ENCODE data around the gene FRMD5.

DNA sequence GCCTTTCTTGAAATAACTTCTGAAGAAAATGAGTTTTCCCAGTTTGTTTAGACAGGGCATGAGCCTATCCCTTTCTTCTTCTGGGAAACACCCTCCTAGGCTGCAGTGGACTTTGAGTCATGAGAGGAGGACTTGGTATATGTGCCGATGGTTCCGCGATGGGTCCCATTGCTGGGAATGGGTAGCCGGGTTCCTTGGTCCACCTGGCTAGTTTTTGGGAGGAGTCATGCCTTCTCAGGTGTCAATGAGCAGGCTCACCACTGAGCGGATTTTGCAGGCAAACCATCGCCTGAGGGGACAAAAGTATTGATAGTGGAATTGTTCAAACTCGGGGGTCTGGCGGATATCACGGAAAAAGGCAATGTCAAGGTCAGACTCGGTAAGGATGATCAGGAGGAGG lies 321.4 kb downstream of the FRMD5 start:
- TF ChIP-seq, protein P1, sequence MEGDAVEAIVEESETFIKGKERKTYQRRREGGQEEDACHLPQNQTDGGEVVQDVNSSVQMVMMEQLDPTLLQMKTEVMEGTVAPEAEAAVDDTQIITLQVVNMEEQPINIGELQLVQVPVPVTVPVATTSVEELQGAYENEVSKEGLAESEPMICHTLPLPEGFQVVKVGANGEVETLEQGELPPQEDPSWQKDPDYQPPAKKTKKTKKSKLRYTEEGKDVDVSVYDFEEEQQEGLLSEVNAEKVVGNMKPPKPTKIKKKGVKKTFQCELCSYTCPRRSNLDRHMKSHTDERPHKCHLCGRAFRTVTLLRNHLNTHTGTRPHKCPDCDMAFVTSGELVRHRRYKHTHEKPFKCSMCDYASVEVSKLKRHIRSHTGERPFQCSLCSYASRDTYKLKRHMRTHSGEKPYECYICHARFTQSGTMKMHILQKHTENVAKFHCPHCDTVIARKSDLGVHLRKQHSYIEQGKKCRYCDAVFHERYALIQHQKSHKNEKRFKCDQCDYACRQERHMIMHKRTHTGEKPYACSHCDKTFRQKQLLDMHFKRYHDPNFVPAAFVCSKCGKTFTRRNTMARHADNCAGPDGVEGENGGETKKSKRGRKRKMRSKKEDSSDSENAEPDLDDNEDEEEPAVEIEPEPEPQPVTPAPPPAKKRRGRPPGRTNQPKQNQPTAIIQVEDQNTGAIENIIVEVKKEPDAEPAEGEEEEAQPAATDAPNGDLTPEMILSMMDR (conservative IDR thresholded peaks at IDR 0.05 in 1 of 2, IDR thresholded peaks at IDR 0.05 in 1 of 2; ENCODE audit: low read depth in 1 of 2, low read length in 2 of 2) = no peak
- TF ChIP-seq EZH2 (IDR thresholded peaks at IDR 0.05; ENCODE audit: low read length, missing control alignments) = no peak

Measured in fibroblast of lung (primary cell).